Measurements from ENCODE around the gene SULT1A1. TPM values are rescaled to one million over a fixed set of nuclear protein-coding genes. Genes with fewer than 3 reads are reported as not detected.
"Not testable (repeated sequence)": the region's sequence is repeated elsewhere in the genome, so short reads cannot be mapped to it uniquely, and the experiment has no call there.

The SULT1A1 gene
- total RNA-seq, 2 donors from 2014 or later = 7.0 to 27.2 TPM

- not testable (repeated sequence) for H3K4me1 ChIP-seq (ENCODE audit: control insufficient read depth in 1 of 2, low read depth in 2 of 2); H3K4me3 ChIP-seq; H3K36me3 ChIP-seq; H3K27ac ChIP-seq; ATAC-seq (ENCODE audit: insufficient number of reproducible peaks, low FRiP score, low read depth); H3K9me3 ChIP-seq; H3K27me3 ChIP-seq (replicated peaks; ENCODE audit: insufficient read depth); DNase-seq (ENCODE audit: low spot score)
Measured at GRCh38 chr16:28612359-28613280, 2.8 kb upstream of the SULT1A1 start.

GRCh38 chr16:28610595-28611191 lies 849 bp upstream of the SULT1A1 start:
- H3K9me3 ChIP-seq = no peaks in the 10 kb centered on the region
- ATAC-seq (ENCODE audit: insufficient number of reproducible peaks, low FRiP score, low read depth) = no peak

GRCh38 chr16:28608867-28609596 lies 812 bp downstream of the SULT1A1 start:
- H3K27me3 ChIP-seq (replicated peaks; ENCODE audit: insufficient read depth); DNase-seq (ENCODE audit: low spot score); H3K36me3 ChIP-seq; H3K4me1 ChIP-seq (ENCODE audit: control insufficient read depth in 1 of 2, low read depth in 2 of 2); H3K9me3 ChIP-seq; H3K27ac ChIP-seq; ATAC-seq (ENCODE audit: insufficient number of reproducible peaks, low FRiP score, low read depth): not testable (repeated sequence)
- H3K4me3 ChIP-seq = peak overlapping the region; percentile 51

More at GRCh38 chr16:28610595-28611191, 849 bp upstream of the SULT1A1 start:
- Histone ChIP-seq H3K4me3 (no peak overlapping the region), H3K36me3 (no peaks in the 10 kb centered on the region), H3K27me3 (replicated peaks; ENCODE audit: insufficient read depth) (no peaks in the 10 kb centered on the region), H3K4me1 (ENCODE audit: control insufficient read depth in 1 of 2, low read depth in 2 of 2) (no peaks in the 10 kb centered on the region), H3K27ac (no peak overlapping the region)
- DNase-seq (ENCODE audit: low spot score) = no peak
- TF ChIP-seq CTCF (IDR thresholded peaks at IDR 0.05) = no peak

GRCh38 chr16:28608496-28608808 lies 1.4 kb downstream of the SULT1A1 start:
- not testable (repeated sequence) for DNase-seq (ENCODE audit: low spot score); H3K27ac ChIP-seq; H3K36me3 ChIP-seq; H3K27me3 ChIP-seq (replicated peaks; ENCODE audit: insufficient read depth); H3K9me3 ChIP-seq; H3K4me1 ChIP-seq (ENCODE audit: control insufficient read depth in 1 of 2, low read depth in 2 of 2); ATAC-seq (ENCODE audit: insufficient number of reproducible peaks, low FRiP score, low read depth); H3K4me3 ChIP-seq

- not testable (repeated sequence) for ATAC-seq (ENCODE audit: insufficient number of reproducible peaks, low FRiP score, low read depth); DNase-seq (ENCODE audit: low spot score); H3K9me3 ChIP-seq; H3K27me3 ChIP-seq (replicated peaks; ENCODE audit: insufficient read depth); H3K27ac ChIP-seq; H3K36me3 ChIP-seq; H3K4me1 ChIP-seq (ENCODE audit: control insufficient read depth in 1 of 2, low read depth in 2 of 2); H3K4me3 ChIP-seq
Measured at GRCh38 chr16:28607681-28608495, 2.0 kb downstream of the SULT1A1 start.

- no peaks in the 10 kb centered on the region for H3K36me3 ChIP-seq
Measured at GRCh38 chr16:28607116-28607623, 2.7 kb downstream of the SULT1A1 start.

More at GRCh38 chr16:28607116-28607623, 2.7 kb downstream of the SULT1A1 start:
- Histone ChIP-seq H3K27ac (no peak overlapping the region), H3K4me1 (ENCODE audit: control insufficient read depth in 1 of 2, low read depth in 2 of 2) (no peaks in the 10 kb centered on the region), H3K27me3 (replicated peaks; ENCODE audit: insufficient read depth) (no peaks in the 10 kb centered on the region), H3K9me3 (no peaks in the 10 kb centered on the region), H3K4me3 (no peak overlapping the region)
- DNase-seq (ENCODE audit: low spot score) (no peak), ATAC-seq (ENCODE audit: insufficient number of reproducible peaks, low FRiP score, low read depth) (no peak)
- TF ChIP-seq CTCF (IDR thresholded peaks at IDR 0.05) = no peak
